ENCODE results near the gene TIMM22.

GRCh38 chr17:1010086-1010450 is 13.1 kb downstream of the TIMM22 start:
- TF ChIP-seq CTCF (IDR thresholded peaks at IDR 0.05 in 2 of 3, conservative IDR thresholded peaks at IDR 0.05 in 1 of 3; ENCODE audit: borderline replicate concordance in 1 of 3, insufficient read depth in 1 of 3, low read depth in 2 of 3, low read length in 2 of 3): no peak
- TF ChIP-seq POLR2A (IDR thresholded peaks at IDR 0.05; ENCODE audit: borderline replicate concordance, extremely low read depth, insufficient read depth, insufficient read length): no peak
- TF ChIP-seq SP1 (IDR thresholded peaks at IDR 0.05; ENCODE audit: low read depth): no peak
- no peak for TF ChIP-seq EGR1 (IDR thresholded peaks at IDR 0.05; ENCODE audit: low read depth)
- TF ChIP-seq EZH2 (IDR thresholded peaks at IDR 0.05): no peak

Measured in HCT116 (cell line).